IPS-18c (cell line): ENCODE data around the gene KLHL22.
"Not testable (repeated sequence)": the region's sequence is repeated elsewhere in the genome, so short reads cannot be mapped to it uniquely, and the experiment has no call there.

Source experiments
- H3K4me3 ChIP-seq: 2 replicates; pipeline ENCODE4 v1.7.0; 2013; ENCODE audit warnings: low read depth, mild to moderate bottlenecking, low read length, moderate library complexity; ENCODE audit not compliant: insufficient read depth
- H3K9me3 ChIP-seq: one replicate; pipeline ENCODE4 v1.6.1; 2013; ENCODE audit warnings: mild to moderate bottlenecking, low read length, moderate library complexity; ENCODE audit not compliant: control insufficient read depth, insufficient read depth

The KLHL22 gene

GRCh38 chr22:20463324-20464095, 32.1 kb downstream of the KLHL22 start:
- Histone ChIP-seq H3K9me3 (no peaks in the 10 kb centered on the region), H3K4me3 (no peak overlapping the region)

- no peak overlapping the region for H3K4me3 ChIP-seq
- no peaks in the 10 kb centered on the region for H3K9me3 ChIP-seq
Measured at GRCh38 chr22:20459862-20460261, 35.7 kb downstream of the KLHL22 start.

- no peak overlapping the region for H3K4me3 ChIP-seq
- no peaks in the 10 kb centered on the region for H3K9me3 ChIP-seq
Measured at GRCh38 chr22:20459152-20459542, 36.4 kb downstream of the KLHL22 start.

GRCh38 chr22:20458530-20459151, 37.0 kb downstream of the KLHL22 start:
- Histone ChIP-seq H3K4me3 (no peak overlapping the region), H3K9me3 (no peaks in the 10 kb centered on the region)

GRCh38 chr22:20457506-20458240, 37.9 kb downstream of the KLHL22 start:
- no peak overlapping the region for H3K4me3 ChIP-seq
- H3K9me3 ChIP-seq, result no peaks in the 10 kb centered on the region

GRCh38 chr22:20456722-20457076, 38.9 kb downstream of the KLHL22 start:
- Histone ChIP-seq H3K9me3 (no peaks in the 10 kb centered on the region), H3K4me3 (no peak overlapping the region)

GRCh38 chr22:20456064-20456721, 39.4 kb downstream of the KLHL22 start:
- Histone ChIP-seq H3K9me3 (no peaks in the 10 kb centered on the region), H3K4me3 (no peak overlapping the region)

- no peak overlapping the region for H3K4me3 ChIP-seq
Measured at GRCh38 chr22:20455709-20456063, 39.9 kb downstream of the KLHL22 start.

GRCh38 chr22:20453222-20453621, 42.4 kb downstream of the KLHL22 start:
- no peak overlapping the region for H3K4me3 ChIP-seq
- peaks cover 2% of the 10 kb centered on the region for H3K9me3 ChIP-seq

More at GRCh38 chr22:20455709-20456063, 39.9 kb downstream of the KLHL22 start:
- H3K9me3 ChIP-seq, result no peaks in the 10 kb centered on the region

- peaks cover 2% of the 10 kb centered on the region for H3K9me3 ChIP-seq
- no peak overlapping the region for H3K4me3 ChIP-seq
Measured at GRCh38 chr22:20451920-20452319, 43.7 kb downstream of the KLHL22 start.

GRCh38 chr22:20451129-20451778, 44.3 kb downstream of the KLHL22 start:
- not testable (repeated sequence) for H3K9me3 ChIP-seq, H3K4me3 ChIP-seq

- H3K4me3 ChIP-seq, result no peak overlapping the region
- peaks cover 2% of the 10 kb centered on the region for H3K9me3 ChIP-seq
Measured at GRCh38 chr22:20450551-20450906, 45.1 kb downstream of the KLHL22 start.

- no peak overlapping the region for H3K4me3 ChIP-seq
- peaks cover 2% of the 10 kb centered on the region for H3K9me3 ChIP-seq
Measured at GRCh38 chr22:20449819-20450550, 45.6 kb downstream of the KLHL22 start.

- H3K4me3 ChIP-seq, result no peak overlapping the region
- H3K9me3 ChIP-seq, result peaks cover 2% of the 10 kb centered on the region
Measured at GRCh38 chr22:20448630-20449029, 47.0 kb downstream of the KLHL22 start.

- Histone ChIP-seq H3K9me3 (peaks cover 2% of the 10 kb centered on the region), H3K4me3 (no peak overlapping the region)
Measured at GRCh38 chr22:20446383-20446970, 49.1 kb downstream of the KLHL22 start.

GRCh38 chr22:20444325-20444724, 51.3 kb downstream of the KLHL22 start:
- Histone ChIP-seq H3K4me3 (no peak overlapping the region), H3K9me3 (peaks cover 1% of the 10 kb centered on the region)
